Renal pelvis (tissue), 4 donors: Measurements from ENCODE around the gene SLC25A2. TPM values are rescaled to one million over a fixed set of nuclear protein-coding genes. Genes with fewer than 3 reads are reported as not detected.
"Not testable (repeated sequence)": the region's sequence is repeated elsewhere in the genome, so short reads cannot be mapped to it uniquely, and the experiment has no call there.

Source experiments
- DNase-seq: peaks from one replicate; pipeline ENCODE4 v3.0.0-alpha.2; 2013
- polyA plus RNA-seq, 3 donors: library from polyadenylated mRNA; unstranded; fragments of 120-200 nt; gene quantifications; one replicate each; pipeline ENCODE4 v1.2.1, GENCODE V29; 2013; ENCODE audit not compliant: insufficient read length in 3 of 3

SLC25A2 gene
- polyA plus RNA-seq, 3 donors, result 0.19 to 0.21 TPM; not detected in 1

- not testable (repeated sequence) for DNase-seq
These were observed 13.1 kb upstream of the SLC25A2 start for GRCh38 chr5:141316963-141317362.

GRCh38 chr5:141313711-141314110, 9.9 kb upstream of the SLC25A2 start:
- no peak for DNase-seq

- no peak for DNase-seq
These were observed 2.8 kb upstream of the SLC25A2 start for GRCh38 chr5:141306630-141307029.

- no peak for DNase-seq
These were observed 5.5 kb downstream of the SLC25A2 start for GRCh38 chr5:141298376-141298775.

- DNase-seq, result no peak
These were observed 30.9 kb downstream of the SLC25A2 start for GRCh38 chr5:141272906-141273305.

GRCh38 chr5:141269195-141269594, 34.7 kb downstream of the SLC25A2 start:
- DNase-seq, result no peak

- DNase-seq, result no peak
These were observed 42.7 kb downstream of the SLC25A2 start for GRCh38 chr5:141261238-141261546.

GRCh38 chr5:141260458-141261237, 43.2 kb downstream of the SLC25A2 start:
- no peak for DNase-seq

GRCh38 chr5:141258948-141259347, 44.9 kb downstream of the SLC25A2 start:
- no peak for DNase-seq

- DNase-seq, result no peak
These were observed 45.4 kb downstream of the SLC25A2 start for GRCh38 chr5:141258464-141258863.

Other genes starting within 250 kb of the SLC25A2 start
- gene PCDHB2, start 209.4 kb downstream of the SLC25A2 start, polyA plus RNA-seq, result 1 to 10 TPM; 4.5 to 8.4 (median 4.9) TPM
- gene PCDHB3, start 203.6 kb downstream of the SLC25A2 start, polyA plus RNA-seq, result 1 to 10 TPM; 3.7 to 4.7 (median 3.8) TPM
- gene PCDHB4, start 182.2 kb downstream of the SLC25A2 start, polyA plus RNA-seq, result 1 to 10 TPM in 2 of 3 donors, under 1 TPM in 1; 0.97 to 2.1 (median 2.0) TPM
- 1 to 10 TPM; 5.3 to 9.5 (median 9.1) TPM for gene PCDHB5, start 168.8 kb downstream of the SLC25A2 start, polyA plus RNA-seq
- 1 to 10 TPM; 1.6 to 3.1 (median 3.0) TPM for gene PCDHB6, start 154.0 kb downstream of the SLC25A2 start, polyA plus RNA-seq
- 1 to 10 TPM; 3.5 to 4.4 (median 4.2) TPM for gene PCDHB7, start 131.4 kb downstream of the SLC25A2 start, polyA plus RNA-seq
- 1 to 10 TPM; 1.5 to 3.1 (median 2.1) TPM for gene PCDHB8, start 126.3 kb downstream of the SLC25A2 start, polyA plus RNA-seq
- 1 to 10 TPM; 5.1 to 7.4 (median 6.5) TPM for gene PCDHB16, start 121.7 kb downstream of the SLC25A2 start, polyA plus RNA-seq
- 1 to 10 TPM; 3.4 to 4.5 (median 4.1) TPM for gene PCDHB9, start 116.9 kb downstream of the SLC25A2 start, polyA plus RNA-seq
- 1 to 10 TPM; 4.9 to 6.6 (median 6.4) TPM for gene PCDHB10, start 111.7 kb downstream of the SLC25A2 start, polyA plus RNA-seq
- gene PCDHB11, start 104.4 kb downstream of the SLC25A2 start, polyA plus RNA-seq, result 1 to 10 TPM; 3.8 to 6.5 (median 4.6) TPM
- gene PCDHB12, start 95.3 kb downstream of the SLC25A2 start, polyA plus RNA-seq, result 1 to 10 TPM; 3.6 to 4.6 (median 4.5) TPM
- gene PCDHB13, start 90.1 kb downstream of the SLC25A2 start, polyA plus RNA-seq, result 1 to 10 TPM; 6.4 to 7.5 (median 6.9) TPM
- gene PCDHB14, start 80.7 kb downstream of the SLC25A2 start, polyA plus RNA-seq, result 10 to 100 TPM; 10.1 to 11.2 (median 10.2) TPM
- 10 to 100 TPM; 14.3 to 15.2 (median 14.7) TPM for gene PCDHB15, start 58.7 kb downstream of the SLC25A2 start, polyA plus RNA-seq
- 100 to 1,000 TPM; 137 to 157 (median 148) TPM for gene TAF7, start 16.7 kb upstream of the SLC25A2 start, polyA plus RNA-seq
- 1 to 10 TPM in 2 of 3 donors, under 1 TPM in 1; 0.81 to 1.7 (median 1.0) TPM for gene PCDHGA1, start 26.5 kb upstream of the SLC25A2 start, polyA plus RNA-seq
- gene PCDHGA2, start 34.7 kb upstream of the SLC25A2 start, polyA plus RNA-seq, result 1 to 10 TPM; 6.3 to 8.3 (median 6.4) TPM
- gene PCDHGA3, start 39.8 kb upstream of the SLC25A2 start, polyA plus RNA-seq, result 1 to 10 TPM; 3.4 to 4.5 (median 3.8) TPM
- 1 to 10 TPM; 1.7 to 1.8 (median 1.7) TPM for gene PCDHGB1, start 46.0 kb upstream of the SLC25A2 start, polyA plus RNA-seq
- gene PCDHGA4, start 51.0 kb upstream of the SLC25A2 start, polyA plus RNA-seq, result 1 to 10 TPM; 2.3 to 3.0 (median 2.4) TPM
- gene PCDHGB2, start 55.9 kb upstream of the SLC25A2 start, polyA plus RNA-seq, result 1 to 10 TPM; 3.5 to 4.9 (median 3.6) TPM
- gene PCDHGA5, start 60.1 kb upstream of the SLC25A2 start, polyA plus RNA-seq, result 1 to 10 TPM; 2.6 to 3.2 (median 2.6) TPM
- 1 to 10 TPM; 1.9 to 2.6 (median 2.5) TPM for gene PCDHGB3, start 66.2 kb upstream of the SLC25A2 start, polyA plus RNA-seq
- 1 to 10 TPM; 6.4 to 8.5 (median 7.9) TPM for gene PCDHGA6, start 69.8 kb upstream of the SLC25A2 start, polyA plus RNA-seq
- 1 to 10 TPM; 2.2 to 2.5 (median 2.5) TPM for gene PCDHGA7, start 78.7 kb upstream of the SLC25A2 start, polyA plus RNA-seq
- gene PCDHGB4, start 83.6 kb upstream of the SLC25A2 start, polyA plus RNA-seq, result 1 to 10 TPM; 4.9 to 6.2 (median 6.2) TPM
- gene PCDHGA8, start 88.6 kb upstream of the SLC25A2 start, polyA plus RNA-seq, result under 1 TPM; 0.78 to 0.85 (median 0.81) TPM
- 10 to 100 TPM in 1 of 3 donors, 1 to 10 TPM in 2; 9.3 to 12.0 (median 9.7) TPM for gene PCDHGB5, start 93.9 kb upstream of the SLC25A2 start, polyA plus RNA-seq
- gene PCDHGA9, start 98.7 kb upstream of the SLC25A2 start, polyA plus RNA-seq, result 1 to 10 TPM; 4.8 to 6.1 (median 5.5) TPM
- gene PCDHGB6, start 104.0 kb upstream of the SLC25A2 start, polyA plus RNA-seq, result 1 to 10 TPM; 6.8 to 7.8 (median 7.3) TPM
- gene PCDHGA10, start 108.9 kb upstream of the SLC25A2 start, polyA plus RNA-seq, result 1 to 10 TPM; 3.1 to 3.7 (median 3.4) TPM
- gene PCDHGB7, start 113.6 kb upstream of the SLC25A2 start, polyA plus RNA-seq, result 10 to 100 TPM; 11.0 to 17.3 (median 16.1) TPM
- 1 to 10 TPM; 3.8 to 6.3 (median 4.9) TPM for gene PCDHGA11, start 117.0 kb upstream of the SLC25A2 start, polyA plus RNA-seq
- gene PCDHGA12, start 126.5 kb upstream of the SLC25A2 start, polyA plus RNA-seq, result 1 to 10 TPM; 1.1 to 2.9 (median 1.8) TPM
- gene PCDHGC3, start 171.9 kb upstream of the SLC25A2 start, polyA plus RNA-seq, result 100 to 1,000 TPM in 1 of 3 donors, 10 to 100 TPM in 2; 91.6 to 131 (median 92.5) TPM
- 1 to 10 TPM; 3.3 to 4.3 (median 3.8) TPM for gene PCDHGC4, start 181.0 kb upstream of the SLC25A2 start, polyA plus RNA-seq
- gene PCDHGC5, start 185.0 kb upstream of the SLC25A2 start, polyA plus RNA-seq, result 1 to 10 TPM in 1 of 3 donors, under 1 TPM in 2; 0.40 to 1.1 (median 0.93) TPM